HCT116 (cell line): ENCODE results near the gene ACTN4.

Experiments
- CTCF ChIP-seq, 3 experiments: fragments of 200-600 bp in 1 of 3; sonication (generic) in 1 of 3; IDR thresholded peaks in 2 of 3; conservative IDR thresholded peaks in 1 of 3; 2 replicates each; pipeline ENCODE4 v1.5.1; 2012 to 2017; ENCODE audit warnings: low read depth in 2 of 3, low read length in 2 of 3, antibody characterized with exemption in 1 of 3, borderline replicate concordance in 1 of 3, control low read depth in 1 of 3, mild to moderate bottlenecking in 1 of 3, mixed read lengths in 1 of 3, mixed run types in 1 of 3, moderate library complexity in 1 of 3; ENCODE audit not compliant: insufficient read depth in 1 of 3
- EZH2 ChIP-seq: fragments of 200-600 bp; sonication (generic); IDR thresholded peaks from 2 replicates; pipeline ENCODE4 v1.6.1; 2017; ENCODE audit warnings: antibody characterized with exemption, mixed run types
- EZH2phosphoT487 ChIP-seq: fragments of 200-600 bp; IDR thresholded peaks from 2 replicates; pipeline ENCODE4 v1.6.1; 2018; ENCODE audit warnings: antibody characterized with exemption, borderline replicate concordance
- MAX ChIP-seq: IDR thresholded peaks from 2 replicates; pipeline ENCODE4 v1.6.1; 2012
- POLR2A ChIP-seq: IDR thresholded peaks from 2 replicates; pipeline ENCODE4 v1.7.0; 2011; ENCODE audit warnings: borderline replicate concordance; ENCODE audit not compliant: insufficient read depth, insufficient read length; ENCODE audit errors: extremely low read depth
- POLR2AphosphoS5 ChIP-seq: IDR thresholded peaks from 2 replicates; pipeline ENCODE4 v1.6.1; 2011; ENCODE audit warnings: mild to moderate bottlenecking, low read depth, low read length, moderate library complexity
- RAD21 ChIP-seq: IDR thresholded peaks from 2 replicates; pipeline ENCODE4 v1.6.1; 2012; ENCODE audit warnings: low read depth, mild to moderate bottlenecking
- SIN3A ChIP-seq: IDR thresholded peaks from 2 replicates; pipeline ENCODE4 v1.6.1; 2012; ENCODE audit warnings: low read depth
- SP1 ChIP-seq: IDR thresholded peaks from 2 replicates; pipeline ENCODE4 v1.6.1; 2012; ENCODE audit warnings: low read depth
- SRF ChIP-seq: IDR thresholded peaks from 2 replicates; pipeline ENCODE4 v1.6.1; 2012; ENCODE audit warnings: low read depth
- TCF7L2 ChIP-seq: IDR thresholded peaks from 2 replicates; pipeline ENCODE4 v1.7.0; 2011; ENCODE audit warnings: borderline replicate concordance, inconsistent platforms; ENCODE audit not compliant: insufficient read depth, insufficient read length; ENCODE audit errors: extremely low read depth
- YY1 ChIP-seq: IDR thresholded peaks from 2 replicates; pipeline ENCODE4 v1.6.1; 2011; ENCODE audit warnings: low read length, low read depth, moderate library complexity, mild to moderate bottlenecking; ENCODE audit not compliant: insufficient replicate concordance; ENCODE audit errors: extremely low read depth
- ZFX ChIP-seq: fragments of 450-650 bp; IDR thresholded peaks from 2 replicates; pipeline ENCODE4 v1.6.1; 2017
- TF ChIP-seq, protein P1 (sequence below): IDR thresholded peaks from 2 replicates; pipeline ENCODE4 v1.6.1; 2012; ENCODE audit warnings: low read depth

DNA sequence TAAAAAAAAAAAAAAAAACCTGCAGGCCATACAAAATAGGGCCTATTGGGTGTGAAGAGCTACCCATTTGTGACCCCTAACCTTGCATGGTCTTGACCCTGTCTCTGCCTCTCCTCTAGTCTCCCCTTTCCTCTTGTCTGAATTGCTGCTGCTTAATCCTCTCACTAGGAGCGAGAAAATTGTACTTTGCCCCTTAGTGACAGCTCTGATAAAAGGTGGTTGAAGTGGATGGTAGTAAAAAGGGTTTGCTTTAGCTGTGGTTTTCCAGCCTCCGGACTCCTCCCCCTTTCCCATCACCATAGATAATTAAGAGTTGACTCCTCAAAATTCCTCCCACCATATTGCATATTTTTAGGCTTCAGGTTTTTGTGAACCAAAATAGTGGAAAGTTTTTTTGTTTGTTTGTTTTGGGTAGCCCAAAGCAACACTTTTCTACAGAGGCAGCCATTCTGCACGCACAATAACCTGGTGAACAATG lies 23.5 kb downstream of the ACTN4 start:
- TF ChIP-seq SIN3A = no peak
- TF ChIP-seq CTCF (IDR thresholded peaks at IDR 0.05 in 2 of 3, conservative IDR thresholded peaks at IDR 0.05 in 1 of 3; ENCODE audit: borderline replicate concordance in 1 of 3, insufficient read depth in 1 of 3, low read depth in 2 of 3, low read length in 2 of 3) = no peak
- TF ChIP-seq POLR2AphosphoS5 = no peak
- TF ChIP-seq TCF7L2 = no peak
- no peak for TF ChIP-seq MAX
- TF ChIP-seq EZH2 = no peak
- TF ChIP-seq ZFX = no peak
- TF ChIP-seq POLR2A = no peak
- TF ChIP-seq, protein P1, sequence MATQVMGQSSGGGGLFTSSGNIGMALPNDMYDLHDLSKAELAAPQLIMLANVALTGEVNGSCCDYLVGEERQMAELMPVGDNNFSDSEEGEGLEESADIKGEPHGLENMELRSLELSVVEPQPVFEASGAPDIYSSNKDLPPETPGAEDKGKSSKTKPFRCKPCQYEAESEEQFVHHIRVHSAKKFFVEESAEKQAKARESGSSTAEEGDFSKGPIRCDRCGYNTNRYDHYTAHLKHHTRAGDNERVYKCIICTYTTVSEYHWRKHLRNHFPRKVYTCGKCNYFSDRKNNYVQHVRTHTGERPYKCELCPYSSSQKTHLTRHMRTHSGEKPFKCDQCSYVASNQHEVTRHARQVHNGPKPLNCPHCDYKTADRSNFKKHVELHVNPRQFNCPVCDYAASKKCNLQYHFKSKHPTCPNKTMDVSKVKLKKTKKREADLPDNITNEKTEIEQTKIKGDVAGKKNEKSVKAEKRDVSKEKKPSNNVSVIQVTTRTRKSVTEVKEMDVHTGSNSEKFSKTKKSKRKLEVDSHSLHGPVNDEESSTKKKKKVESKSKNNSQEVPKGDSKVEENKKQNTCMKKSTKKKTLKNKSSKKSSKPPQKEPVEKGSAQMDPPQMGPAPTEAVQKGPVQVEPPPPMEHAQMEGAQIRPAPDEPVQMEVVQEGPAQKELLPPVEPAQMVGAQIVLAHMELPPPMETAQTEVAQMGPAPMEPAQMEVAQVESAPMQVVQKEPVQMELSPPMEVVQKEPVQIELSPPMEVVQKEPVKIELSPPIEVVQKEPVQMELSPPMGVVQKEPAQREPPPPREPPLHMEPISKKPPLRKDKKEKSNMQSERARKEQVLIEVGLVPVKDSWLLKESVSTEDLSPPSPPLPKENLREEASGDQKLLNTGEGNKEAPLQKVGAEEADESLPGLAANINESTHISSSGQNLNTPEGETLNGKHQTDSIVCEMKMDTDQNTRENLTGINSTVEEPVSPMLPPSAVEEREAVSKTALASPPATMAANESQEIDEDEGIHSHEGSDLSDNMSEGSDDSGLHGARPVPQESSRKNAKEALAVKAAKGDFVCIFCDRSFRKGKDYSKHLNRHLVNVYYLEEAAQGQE = no peak
- TF ChIP-seq SRF = no peak
- no peak for TF ChIP-seq EZH2phosphoT487
- no peak for TF ChIP-seq YY1
- TF ChIP-seq RAD21 = no peak
- no peak for TF ChIP-seq SP1
